HL-60 (cell line): ENCODE results near the gene IYD.
"Not testable (repeated sequence)": the region's sequence is repeated elsewhere in the genome, so short reads cannot be mapped to it uniquely, and the experiment has no call there.

Experiments
- DNase-seq, 2 experiments: peaks; one replicate each; pipeline ENCODE4 v3.0.0-alpha.2; 2010 to 2020; ENCODE audit warnings: low read depth in 1 of 2, low spot score in 1 of 2
- H3K27ac ChIP-seq: fragments of 250-450 bp; sonication (Bioruptor Pico); replicated peaks from 2 replicates; pipeline ENCODE4 v1.5.1; 2020; ENCODE audit warnings: mild to moderate bottlenecking, moderate library complexity
- H3K27me3 ChIP-seq: fragments of 250-450 bp; sonication (Bioruptor Pico); 2 replicates; pipeline ENCODE4 v1.5.1; 2021; ENCODE audit warnings: mild to moderate bottlenecking, moderate library complexity; ENCODE audit not compliant: insufficient read depth, poor library complexity, severe bottlenecking
- H3K4me3 ChIP-seq: replicated peaks from 2 replicates; pipeline ENCODE4 v1.5.1; 2011; ENCODE audit warnings: mild to moderate bottlenecking, control low read depth, low read length; ENCODE audit not compliant: insufficient read depth
- CTCF ChIP-seq: IDR thresholded peaks from one replicate; pipeline ENCODE4 v1.5.1; 2011; ENCODE audit warnings: low read length, control low read depth, inconsistent platforms; ENCODE audit not compliant: insufficient read depth
- GABPA ChIP-seq: IDR thresholded peaks from 2 replicates; pipeline ENCODE4 v1.6.1; 2012; ENCODE audit warnings: low read depth
- POLR2AphosphoS5 ChIP-seq: IDR thresholded peaks from 2 replicates; pipeline ENCODE4 v1.6.1; 2012; ENCODE audit warnings: low read depth
- REST ChIP-seq: IDR thresholded peaks from 2 replicates; pipeline ENCODE4 v1.6.1; 2012; ENCODE audit warnings: low read depth; ENCODE audit not compliant: insufficient replicate concordance
- SPI1 ChIP-seq: IDR thresholded peaks from 2 replicates; pipeline ENCODE4 v1.6.1; 2012; ENCODE audit warnings: low read depth, mild to moderate bottlenecking, borderline replicate concordance

The IYD gene

GRCh38 chr6:150445486-150445885 lies 76.7 kb downstream of the IYD start:
- TF ChIP-seq CTCF, result no peak
- TF ChIP-seq POLR2AphosphoS5, result no peak
- no peak for TF ChIP-seq SPI1
- no peak for TF ChIP-seq GABPA
- no peak for TF ChIP-seq REST
- no peak for DNase-seq
- peaks cover 2% of the 10 kb centered on the region for H3K27me3 ChIP-seq
- no peak overlapping the region for H3K27ac ChIP-seq
- H3K4me3 ChIP-seq, result no peak overlapping the region

GRCh38 chr6:150448221-150448620 lies 79.4 kb downstream of the IYD start:
- peaks cover 2% of the 10 kb centered on the region for H3K27me3 ChIP-seq
- DNase-seq, result no peak
- H3K27ac ChIP-seq, result no peak overlapping the region
- H3K4me3 ChIP-seq, result no peak overlapping the region
- no peak for TF ChIP-seq POLR2AphosphoS5
- TF ChIP-seq SPI1, result no peak
- TF ChIP-seq GABPA, result no peak
- TF ChIP-seq CTCF, result no peak
- TF ChIP-seq REST, result no peak

GRCh38 chr6:150449055-150449454 lies 80.2 kb downstream of the IYD start:
- not testable (repeated sequence) for H3K27ac ChIP-seq, DNase-seq, H3K4me3 ChIP-seq, H3K27me3 ChIP-seq

- TF ChIP-seq POLR2AphosphoS5 (no peak), SPI1 (no peak), GABPA (no peak), CTCF (no peak), REST (no peak)
- Histone ChIP-seq H3K4me3 (no peak overlapping the region), H3K27ac (no peak overlapping the region), H3K27me3 (peaks cover 2% of the 10 kb centered on the region)
- DNase-seq, result no peak
Observed at GRCh38 chr6:150450918-150451317, 82.1 kb downstream of the IYD start.
